Measurements from ENCODE around the gene LMX1B.
"Not testable (repeated sequence)": the region's sequence is repeated elsewhere in the genome, so short reads cannot be mapped to it uniquely, and the experiment has no call there.

The LMX1B gene

DNA sequence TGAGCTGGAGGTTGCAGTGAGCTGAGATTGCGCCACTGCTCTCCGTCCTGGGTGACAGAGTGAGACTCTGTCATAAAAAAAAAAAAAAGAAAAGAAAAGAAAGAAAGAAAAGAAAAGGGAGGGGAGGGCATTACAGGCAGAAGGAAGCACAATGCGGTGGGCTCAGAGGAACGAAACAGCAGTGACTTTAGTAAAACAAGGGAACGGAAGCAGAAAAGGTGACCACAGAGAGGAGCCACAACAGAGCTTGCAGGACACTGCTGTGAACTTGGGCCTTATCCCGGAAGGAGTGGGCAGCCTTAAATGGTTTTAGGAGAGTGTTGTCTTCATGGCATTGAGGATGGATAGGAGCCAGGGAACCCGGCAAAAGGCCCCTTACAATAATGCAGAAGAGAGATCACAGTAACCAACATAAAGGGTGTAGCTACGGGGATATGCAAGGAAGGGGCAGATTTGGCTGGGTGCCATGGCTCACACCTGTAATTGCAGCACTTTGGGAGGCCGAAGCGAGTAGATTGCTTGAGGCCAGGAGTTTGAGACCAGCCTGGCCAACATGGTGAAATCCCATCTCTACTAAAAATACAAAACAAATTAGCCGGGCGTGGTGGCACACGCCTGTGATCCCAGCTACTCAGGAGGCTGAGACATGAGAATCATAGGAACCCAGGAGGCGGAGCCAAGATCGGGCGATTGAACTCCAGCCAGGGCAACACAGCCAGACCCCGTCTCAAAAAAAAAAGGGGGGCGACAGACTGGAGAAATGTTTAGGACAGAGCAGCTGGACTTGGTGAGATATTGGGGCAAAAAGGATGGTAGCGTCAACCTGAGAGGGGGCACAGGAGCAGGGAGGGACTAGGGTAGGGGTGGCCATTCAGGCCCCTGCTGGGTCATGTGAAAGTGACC, 107.2 kb downstream of the LMX1B start:
- DNase-seq, result no peak

DNA sequence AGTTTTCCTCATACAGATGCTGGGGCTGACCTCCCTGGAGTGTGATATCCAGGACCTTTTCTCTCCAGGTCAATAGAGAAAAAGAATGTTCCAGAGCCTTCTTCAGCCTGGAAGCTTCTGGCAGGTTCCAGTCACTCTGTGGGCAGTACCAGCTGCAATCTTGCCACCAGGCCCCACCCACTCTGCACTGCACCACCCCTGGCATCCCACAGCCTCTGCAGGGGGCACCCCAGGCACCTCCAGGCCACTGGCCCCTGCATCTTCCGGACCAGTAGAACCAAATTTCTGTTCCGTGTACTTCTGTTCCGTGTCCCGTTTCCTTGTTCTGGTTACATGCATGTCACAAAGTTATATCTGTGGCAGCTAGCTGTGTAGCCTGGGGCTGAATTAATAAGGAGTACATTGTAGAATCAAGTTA, 107.8 kb downstream of the LMX1B start:
- DNase-seq, result peak; percentile 33 to 35

DNA sequence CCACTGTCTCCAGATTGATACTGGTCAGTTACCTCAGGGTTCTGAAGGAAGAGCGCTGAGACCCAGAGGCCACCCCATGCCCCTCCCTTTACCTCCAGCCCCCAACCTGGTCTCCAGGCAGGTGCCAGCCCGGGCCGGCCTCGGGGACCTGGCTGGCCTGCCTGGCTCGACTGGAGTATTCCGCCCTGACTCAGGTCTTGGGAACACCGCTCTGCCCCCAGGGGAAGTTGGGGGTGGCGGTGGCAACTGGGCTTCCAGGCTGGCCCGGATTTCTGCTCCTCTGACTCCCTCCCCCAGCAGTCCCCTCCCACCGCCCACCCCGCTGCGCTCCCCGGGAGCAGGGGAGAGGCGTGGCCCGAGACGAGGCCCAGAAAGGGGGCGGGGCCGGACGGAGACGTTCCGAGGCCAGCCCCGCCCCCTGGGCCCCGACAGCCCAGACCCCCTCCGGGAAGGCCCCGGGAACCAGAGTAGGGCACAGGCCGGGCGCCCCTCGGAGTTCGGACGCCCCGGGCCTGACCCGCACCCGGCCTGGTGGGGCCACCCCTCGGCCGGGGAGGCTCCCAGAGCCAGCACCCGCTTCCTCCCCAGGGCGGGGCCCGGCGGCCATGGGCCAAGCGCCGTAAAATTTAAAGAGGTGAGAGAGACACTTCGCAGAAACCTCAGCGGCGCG, 108.7 kb downstream of the LMX1B start:
- peak; percentile 89 to 92 for DNase-seq

DNA sequence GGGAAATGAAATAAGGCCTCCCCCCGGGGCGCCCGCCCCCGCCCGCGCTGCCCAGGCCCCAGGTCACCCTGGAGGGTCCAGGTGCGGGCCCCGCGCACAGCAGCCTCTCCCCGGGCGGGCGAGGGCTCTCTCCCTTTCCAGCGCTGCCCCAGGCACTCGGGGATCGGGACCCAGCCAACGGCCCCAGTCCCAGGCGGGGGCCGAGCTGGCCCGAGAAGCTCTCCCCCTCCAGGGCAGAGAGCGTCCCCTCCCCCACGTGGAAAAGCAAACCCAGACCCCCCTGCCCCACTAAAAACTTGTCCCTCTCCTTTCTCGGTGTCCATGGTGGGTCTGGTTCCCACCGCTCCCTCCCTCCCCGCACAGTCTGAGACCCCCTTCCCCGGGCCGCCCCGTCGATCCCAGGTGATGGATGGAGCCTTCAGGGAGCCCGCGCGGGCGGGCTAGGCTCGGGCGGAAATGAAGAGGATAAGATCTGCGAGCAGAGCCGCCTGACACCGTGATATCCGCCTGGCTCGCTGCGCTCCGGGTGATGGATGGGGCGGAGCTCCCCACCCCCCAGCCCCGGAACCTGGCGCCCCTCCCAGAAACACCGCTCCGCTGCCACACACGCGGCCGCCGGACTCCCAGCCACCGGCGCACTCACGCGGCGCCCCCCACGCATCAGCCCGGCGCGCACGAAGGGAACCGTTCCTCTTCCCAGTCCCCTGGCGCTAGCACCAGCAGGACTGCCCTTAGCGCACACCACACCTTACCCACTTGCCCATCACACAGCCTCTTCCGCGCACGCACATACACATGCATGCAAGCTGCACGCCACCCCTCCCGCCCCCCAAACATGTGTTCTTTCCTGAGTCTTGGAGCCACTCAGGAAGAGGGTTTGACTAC, 109.4 kb downstream of the LMX1B start:
- DNase-seq, result peak; percentile 77 to 85

DNA sequence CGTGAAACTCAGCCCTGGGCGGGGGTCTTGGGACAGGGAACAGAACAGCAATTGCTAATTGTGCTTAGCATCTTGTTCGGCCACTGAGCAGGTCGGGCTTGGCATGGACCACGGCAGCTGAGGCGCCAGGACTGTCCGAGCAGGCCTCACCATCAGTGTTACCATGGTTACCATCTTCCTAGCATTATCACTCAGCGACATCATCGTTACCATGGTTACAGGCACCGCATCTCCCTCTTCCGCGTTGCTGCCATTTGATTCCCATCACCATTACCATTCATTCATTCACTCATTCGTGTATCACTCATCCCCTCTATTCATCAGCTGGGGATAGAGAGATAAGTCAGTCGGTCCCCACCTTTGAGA, 110.1 kb downstream of the LMX1B start:
- peak in 1 of 2 donors; percentile 34 for DNase-seq

DNA sequence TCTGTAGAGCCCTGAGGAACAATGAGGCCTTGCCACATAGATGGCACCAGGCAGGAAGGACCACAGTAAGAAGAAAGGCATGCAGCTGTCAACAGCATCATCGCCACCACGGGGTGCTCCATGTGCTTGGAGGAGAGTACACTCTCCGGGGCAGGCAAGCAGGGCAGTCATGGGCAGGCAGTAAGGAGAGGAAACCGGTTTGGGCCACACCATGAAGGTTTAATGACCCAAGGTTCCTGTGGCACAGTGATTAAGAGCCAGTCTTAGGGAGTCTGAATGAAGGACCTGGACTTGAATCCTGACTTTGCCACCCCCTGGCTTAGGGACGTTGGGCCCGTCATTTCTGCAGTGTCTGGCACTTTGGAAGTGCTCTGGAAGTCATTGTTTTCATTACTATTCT, 110.5 kb downstream of the LMX1B start:
- DNase-seq, result no peak

DNA sequence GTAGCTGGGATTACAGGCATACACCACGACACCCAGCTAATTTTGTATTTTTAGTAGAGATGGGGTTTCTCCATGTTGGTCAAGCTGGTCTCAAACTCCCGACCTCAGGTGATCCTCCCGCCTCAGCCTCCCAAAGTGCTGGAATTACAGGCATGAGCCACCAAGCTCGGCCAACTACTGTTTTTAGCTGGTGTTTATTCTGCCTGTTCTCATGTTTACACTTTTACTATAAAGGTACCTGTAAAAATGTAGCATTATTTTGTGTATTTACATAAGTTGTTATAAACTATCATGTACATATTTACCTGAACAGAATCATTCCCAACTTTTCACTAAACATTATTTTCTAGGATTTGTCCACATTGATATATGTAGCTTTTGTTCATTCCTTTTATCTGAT, 111.8 kb downstream of the LMX1B start:
- DNase-seq, result not testable (repeated sequence)

DNA sequence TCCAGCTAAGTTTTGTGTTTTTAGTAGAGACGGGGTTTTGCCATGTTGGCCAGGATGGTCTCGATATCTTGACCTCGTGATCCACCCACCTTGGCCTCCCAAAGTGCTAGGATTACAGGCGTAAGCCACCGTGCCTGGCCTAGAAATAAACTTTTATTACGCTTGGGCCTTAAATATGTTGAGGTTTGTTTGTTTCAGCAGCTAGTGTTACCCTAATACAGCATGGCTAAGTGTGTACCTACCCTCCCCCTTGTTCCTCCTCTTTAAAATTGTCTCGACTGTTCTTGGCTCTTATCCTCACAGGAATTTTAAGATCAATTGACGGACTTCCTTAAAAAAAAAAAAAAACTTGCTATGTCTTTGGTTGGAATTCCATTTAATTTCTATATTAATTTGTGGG, 114.5 kb downstream of the LMX1B start:
- DNase-seq, result not testable (repeated sequence)

DNA sequence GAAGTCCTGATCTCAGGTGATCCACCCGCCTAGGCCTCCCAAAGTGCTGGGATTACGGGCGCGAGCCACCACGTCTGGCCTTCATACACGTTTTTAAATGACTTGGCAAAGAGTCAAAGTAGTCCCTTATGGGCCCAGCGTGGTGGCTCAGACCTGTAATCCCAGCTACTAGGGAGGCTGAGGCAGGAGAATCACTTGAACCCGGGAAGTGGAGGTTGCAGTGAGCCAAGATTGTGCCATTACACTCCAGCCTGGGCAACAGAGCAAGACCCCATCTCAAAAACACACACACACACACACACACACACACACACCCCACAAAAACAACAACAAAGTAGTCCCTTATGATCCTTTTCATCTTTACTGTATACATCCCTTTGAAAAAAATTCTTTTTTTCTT, 116.9 kb downstream of the LMX1B start:
- DNase-seq, result not testable (repeated sequence)

DNA sequence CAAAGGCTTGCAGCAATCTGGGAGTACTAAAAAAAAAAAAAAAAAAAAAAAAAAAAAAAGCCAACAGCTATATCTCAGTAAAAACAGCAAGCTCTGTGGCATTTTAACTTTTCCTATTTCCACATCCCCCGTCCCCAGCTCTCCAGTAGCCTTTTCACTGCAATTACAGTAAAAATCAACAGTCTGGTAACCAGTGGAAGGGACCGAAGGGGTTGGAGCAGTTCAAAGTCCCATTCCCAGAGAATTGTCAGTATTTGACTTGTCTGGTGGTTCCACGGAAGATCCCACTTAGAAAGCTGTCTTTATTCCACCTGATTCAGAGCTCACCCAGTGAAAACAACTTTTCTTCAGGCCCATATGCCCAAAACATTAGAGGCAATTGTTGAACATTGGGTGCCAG, 119.3 kb downstream of the LMX1B start:
- DNase-seq, result no peak

DNA sequence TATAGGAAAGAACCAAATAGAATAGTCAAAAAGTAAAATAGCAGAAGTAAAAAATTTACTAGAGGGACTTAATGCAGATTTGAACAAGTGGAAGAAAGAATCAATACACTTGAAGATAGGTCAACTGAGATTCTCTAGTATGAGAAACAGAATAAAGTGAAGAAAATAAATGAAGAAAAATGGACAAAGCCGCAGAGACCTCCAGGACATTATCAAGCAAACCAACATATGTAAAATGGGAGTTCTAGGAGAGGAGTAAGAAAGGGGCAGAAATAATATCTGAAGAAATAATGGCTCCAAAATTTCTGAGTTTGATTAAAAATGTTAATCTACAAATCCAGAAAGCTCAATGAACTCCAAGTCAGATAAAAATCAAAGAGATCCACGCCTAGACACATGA, 121.1 kb downstream of the LMX1B start:
- no peak for DNase-seq

DNA sequence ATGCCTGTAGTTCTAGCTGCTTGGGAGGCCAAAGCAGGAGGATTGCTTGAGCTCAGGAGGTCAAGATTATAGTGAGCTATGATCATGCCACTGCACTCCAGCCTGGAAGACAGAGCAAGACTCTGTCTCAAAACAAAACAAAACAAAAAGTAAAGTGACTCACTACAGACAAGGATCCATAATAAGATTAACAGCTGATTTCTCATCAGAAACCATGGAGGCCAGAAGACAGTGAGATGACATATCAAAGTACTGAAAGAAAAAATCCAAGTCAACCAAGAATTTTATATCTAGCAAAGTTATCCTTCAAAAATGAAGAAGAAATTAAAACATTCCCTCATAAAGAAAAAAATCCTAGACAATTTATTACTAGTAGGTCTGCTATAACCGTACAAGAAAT, 121.8 kb downstream of the LMX1B start:
- no peak for DNase-seq

DNA sequence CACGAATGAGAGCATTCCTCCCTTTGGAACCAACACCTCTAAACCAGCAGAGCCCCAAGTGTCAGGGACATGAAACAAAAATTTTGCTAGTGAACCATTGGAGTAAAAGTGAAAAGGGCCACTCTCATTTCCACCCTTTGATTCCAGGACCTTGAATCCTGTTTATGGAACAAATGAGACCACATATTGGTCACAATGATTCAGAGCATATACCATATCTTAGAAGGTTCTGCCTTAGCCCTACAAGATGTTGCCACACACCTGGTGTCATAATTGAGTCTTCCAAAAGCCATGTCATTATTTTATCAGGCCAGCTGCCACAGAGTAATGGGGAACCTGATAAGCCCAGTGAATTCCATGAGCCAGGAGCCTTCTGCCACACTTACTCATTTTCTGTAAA, 124.8 kb downstream of the LMX1B start:
- DNase-seq, result no peak

DNA sequence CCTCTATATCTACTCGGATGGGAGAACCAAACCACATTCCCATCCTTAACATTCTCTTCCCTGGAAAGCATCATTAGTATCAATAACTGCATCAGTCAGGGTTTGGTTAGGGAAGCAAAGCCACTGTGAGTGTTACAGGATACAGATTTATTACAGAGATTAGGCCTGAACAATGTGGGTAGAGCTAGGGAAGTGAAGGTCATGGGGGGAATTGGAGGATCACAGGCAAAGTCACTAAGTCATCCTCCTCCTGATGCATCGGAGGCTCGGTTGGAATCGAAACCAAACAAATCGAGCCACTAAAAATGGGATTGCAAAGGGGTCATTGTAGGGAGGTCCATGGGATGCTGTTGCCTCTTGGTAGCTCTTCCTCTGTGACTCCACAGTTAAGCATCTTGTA, 129.3 kb downstream of the LMX1B start:
- no peak for DNase-seq

DNA sequence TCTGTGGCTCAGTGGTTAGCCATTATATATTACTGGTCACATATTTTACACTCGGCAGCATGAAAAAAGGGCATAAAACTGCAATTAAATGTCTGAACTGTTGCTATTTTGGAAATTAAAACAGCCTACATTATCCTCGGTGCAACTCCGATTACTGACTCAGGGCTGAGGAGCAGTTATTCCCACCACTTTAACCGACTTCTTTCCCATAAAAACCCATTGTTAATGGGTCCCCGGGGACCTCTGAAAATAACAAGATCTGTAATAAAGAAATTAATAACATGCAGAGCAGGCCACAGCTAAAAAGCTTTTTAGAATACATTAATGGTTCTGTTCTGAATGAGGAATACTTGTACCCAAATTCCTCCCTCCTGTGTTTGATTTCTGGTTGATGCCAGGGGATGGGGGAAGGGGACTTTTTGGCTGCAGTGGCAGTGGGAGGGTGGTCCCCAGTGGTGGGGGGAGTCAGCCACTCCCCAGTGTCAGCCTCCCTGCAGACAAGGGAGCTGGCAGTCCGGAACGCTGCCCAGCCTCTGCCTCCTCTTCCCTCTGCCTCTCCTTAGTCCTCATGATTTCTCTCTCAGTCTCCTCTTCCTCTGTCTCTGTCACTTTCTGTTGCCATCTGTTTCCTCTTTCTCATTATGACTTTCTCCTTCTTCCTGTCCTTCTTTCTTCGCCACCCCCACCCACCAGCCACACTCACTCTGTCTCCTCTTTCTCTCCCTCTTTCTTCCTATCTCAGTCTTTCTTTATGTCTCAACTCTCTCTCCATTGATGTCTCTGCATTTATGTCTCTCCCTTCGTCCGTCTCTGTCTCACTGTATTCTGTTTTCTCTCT, 132.1 kb downstream of the LMX1B start:
- no peak for DNase-seq
